GM12878 (cell line): ENCODE results near the gene CDKL5. TPM values are rescaled to one million over a fixed set of nuclear protein-coding genes. Genes with fewer than 3 reads are reported as not detected.

Experiments used
- ATAC-seq: fragments of 200-7000 bp; cut with Tn5 transposase; 3 replicates; pipeline ENCODE4 v1.9.1; 2020; ENCODE audit warnings: mild to moderate bottlenecking, moderate library complexity
- BruUV-seq: library from RNA; stranded (reverse); fragments of 400-500 nt; replicated peaks from 2 replicates; lab custom pipeline; 2021; lab: Mats Ljungman, UMichigan
- CTCF ChIA-PET: fragments of 300-600 bp; sonication (Branson Sonifier 250); formaldehyde crosslinking; extraction: SDS; loops from one replicate; lab custom pipeline; 2021; ENCODE audit warnings: inconsistent platforms; lab: Yijun Ruan, JAX
- POLR2A ChIA-PET: fragments of 350-600 bp; formaldehyde crosslinking; extraction: SDS; loops from one replicate; lab custom pipeline; 2021; ENCODE audit warnings: inconsistent platforms; lab: Charles Lee
- RAD21 ChIA-PET: fragments of 300-600 bp; sonication (Branson Sonifier 250); formaldehyde crosslinking; loops from one replicate; lab custom pipeline; 2023; ENCODE audit warnings: antibody characterized with exemption; ENCODE audit not compliant: unreplicated experiment; lab: Charles Lee
- SMC1A ChIA-PET: fragments of 300-600 bp; sonication (Branson Sonifier 250); formaldehyde crosslinking; loops from one replicate; lab custom pipeline; 2023; ENCODE audit not compliant: unreplicated experiment, uncharacterized antibody; lab: Charles Lee
- DNase-seq: peaks from one replicate; pipeline ENCODE4 v3.0.0-alpha.2; 2011; ENCODE audit warnings: low read depth, low spot score
- FAIRE-seq: peaks from 3 replicates; lab custom pipeline; 2011; peaks lifted over from hg19 to GRCh38; lab: Jason Lieb, UNC
- H2AFZ ChIP-seq: 2 replicates; pipeline ENCODE4 v1.6.0; 2011; ENCODE audit warnings: low read depth, low read length, control low read depth; ENCODE audit not compliant: control insufficient read depth
- H3K27ac ChIP-seq: 2 replicates; pipeline ENCODE4 v1.5.1; 2011; ENCODE audit warnings: control low read depth; ENCODE audit not compliant: control insufficient read depth, insufficient read depth
- H3K27me3 ChIP-seq, 2 experiments: replicated peaks in 1 of 2; 2 replicates each; pipeline versions ENCODE4 v1.6.0 to v1.6.1; 2011; ENCODE audit warnings: low read length in 1 of 2; ENCODE audit not compliant: control insufficient read depth in 2 of 2, insufficient read depth in 2 of 2
- H3K36me3 ChIP-seq, 2 experiments: 2 replicates each; pipeline ENCODE4 v1.5.1; 2011; ENCODE audit warnings: low read length in 1 of 2; ENCODE audit not compliant: control insufficient read depth in 2 of 2, insufficient read depth in 2 of 2
- H3K4me1 ChIP-seq: 2 replicates; pipeline ENCODE4 v1.6.1; 2011; ENCODE audit warnings: mild to moderate bottlenecking, low read length, moderate library complexity, mixed read lengths; ENCODE audit not compliant: control insufficient read depth, insufficient read depth
- H3K4me2 ChIP-seq: 2 replicates; pipeline ENCODE4 v1.6.0; 2011; ENCODE audit warnings: control low read depth; ENCODE audit not compliant: control insufficient read depth, insufficient read depth
- H3K4me3 ChIP-seq: fragments of 200-600 bp; sonication (generic); 2 replicates; pipeline ENCODE4 v1.5.1; 2016
- H3K79me2 ChIP-seq: 2 replicates; pipeline ENCODE4 v1.6.0; 2011; ENCODE audit warnings: low read length; ENCODE audit not compliant: control insufficient read depth, insufficient read depth
- H3K9ac ChIP-seq: 2 replicates; pipeline ENCODE4 v1.8.0; 2011; ENCODE audit warnings: low read length, control low read depth, mixed read lengths; ENCODE audit not compliant: control insufficient read depth, insufficient read depth
- H3K9me3 ChIP-seq: replicated peaks from 3 replicates; pipeline ENCODE4 v1.5.1; 2011; ENCODE audit warnings: mild to moderate bottlenecking, low read length; ENCODE audit not compliant: control insufficient read depth, insufficient read depth
- H4K20me1 ChIP-seq: 2 replicates; pipeline ENCODE4 v1.6.0; 2011; ENCODE audit not compliant: control insufficient read depth, insufficient read depth
- CHD2 ChIP-seq: IDR thresholded peaks from 2 replicates; pipeline ENCODE4 v1.6.1; 2011; ENCODE audit warnings: low read depth, low read length, improper control_type of control experiment, borderline replicate concordance
- ELK1 ChIP-seq: IDR thresholded peaks from 2 replicates; pipeline ENCODE4 v1.6.1; 2012; ENCODE audit warnings: low read depth, low read length, improper control_type of control experiment
- FOXM1 ChIP-seq: IDR thresholded peaks from 2 replicates; pipeline ENCODE4 v1.6.1; 2012; ENCODE audit warnings: low read depth, mild to moderate bottlenecking, inconsistent platforms, low read length, moderate library complexity
- JUND ChIP-seq: IDR thresholded peaks from 2 replicates; pipeline ENCODE4 v1.6.1; 2012; ENCODE audit warnings: low read depth, mild to moderate bottlenecking, low read length, improper control_type of control experiment, moderate library complexity
- MEF2B ChIP-seq: fragments of 450-650 bp; IDR thresholded peaks from 2 replicates; pipeline ENCODE4 v1.6.1; 2018; ENCODE audit warnings: mild to moderate bottlenecking, moderate library complexity; ENCODE audit not compliant: partially characterized antibody, poor library complexity, severe bottlenecking
- NR2C2 ChIP-seq: IDR thresholded peaks from 2 replicates; pipeline ENCODE4 v1.6.1; 2011; ENCODE audit warnings: borderline replicate concordance, low read depth; ENCODE audit not compliant: control insufficient read depth, insufficient read length
- RBBP5 ChIP-seq: fragments of 200-600 bp; sonication (generic); conservative IDR thresholded peaks from 2 replicates; pipeline ENCODE4 v1.6.1; 2016
- SIX5 ChIP-seq: IDR thresholded peaks from 2 replicates; pipeline ENCODE4 v1.6.1; 2011; ENCODE audit warnings: mild to moderate bottlenecking, low read depth, low read length, moderate library complexity; ENCODE audit not compliant: severe bottlenecking
- SMAD5 ChIP-seq: IDR thresholded peaks from 2 replicates; pipeline ENCODE4 v1.6.1; 2016; ENCODE audit warnings: antibody characterized with exemption, low read depth
- ZZZ3 ChIP-seq: IDR thresholded peaks from 2 replicates; pipeline ENCODE4 v1.6.1; 2011; ENCODE audit warnings: low read depth; ENCODE audit not compliant: control insufficient read depth, insufficient read length
- WGBS: methylation state at CpG from one replicate; pipeline ENCODE4 v1.1.6; 2016; ENCODE audit warnings: low lambda C conversion rate; ENCODE audit not compliant: insufficient replicate concordance, insufficient coverage; ENCODE audit errors: missing lambda C conversion rate; 5-methylcytosine and 5-hydroxymethylcytosine counted together
- in situ Hi-C: fragments of 300-500 bp; cut with MboI; formaldehyde crosslinking; loops from 9 replicates; pipeline ENCODE4 v1.14.3; 2018; ENCODE audit warnings: mixed read lengths
- intact Hi-C: fragments of 100-400 bp; cut with micrococcal nuclease; formaldehyde crosslinking; loops from one replicate; pipeline ENCODE4 v1.14.2; 2022; ENCODE audit not compliant: unreplicated experiment
- polyA plus RNA-seq, 11 experiments: library from polyadenylated mRNA; depleted of rRNA in 4 of 11; unstranded in 6 of 11; stranded (reverse) in 5 of 11; fragments of >200 nt; fragmentation: Nextera tagmentation in 4 of 11; fragmentation: Illumina TruSeq in 1 of 11; extraction: Ambion mirVana in 4 of 11; extraction: Trizol in 1 of 11; gene quantifications; 1 replicate in 1 of 11; 2 replicates in 10 of 11; pipeline versions ENCODE4 v1.2.1 to v1.2.3, GENCODE V29; 2011 to 2016; ENCODE audit warnings: inconsistent platforms in 2 of 11, missing spikeins in 2 of 11, low read depth in 1 of 11
- total RNA-seq, 4 experiments: library from RNA; depleted of rRNA in 3 of 4; stranded (reverse); fragments of >200 nt in 3 of 4; fragmentation: Illumina TruSeq in 1 of 4; extraction: Trizol in 1 of 4; gene quantifications; 2 replicates each; pipeline versions ENCODE4 v1.2.1 to v1.2.3, GENCODE V29; 2013 to 2021

CDKL5 gene
- total and polyA plus RNA-seq, 10 of the 15 experiments (the other 5 are each of a cell fraction or from before 2014, with no cell fraction given) = 1.4 to 14.5 (median 6.3) TPM

GRCh38 chrX:18490806-18491555 lies 65.6 kb downstream of the CDKL5 start:
- Histone ChIP-seq H3K79me2 (no peaks in the 10 kb centered on the region), H3K27me3 (no peaks in the 10 kb centered on the region), H3K4me3 (no peak overlapping the region), H3K4me2 (no peak overlapping the region), H3K9ac (no peak overlapping the region), H3K36me3 (no peaks in the 10 kb centered on the region), H2AFZ (no peak overlapping the region), H3K27ac (no peak overlapping the region), H3K4me1 (no peaks in the 10 kb centered on the region), H4K20me1 (no peaks in the 10 kb centered on the region), H3K9me3 (no peaks in the 10 kb centered on the region)
- no peak for DNase-seq
- ChIA-PET CTCF (no interaction called here), SMC1A (interaction anchor here (0.6 to 0.9 kb wide), 3 partner anchors 11 to 62 kb away, joined by 3 to 4 read pairs (median 4); no protein-coding TSS in a partner anchor), POLR2A (interaction anchor here (0.7 kb wide), 1 partner anchor 21 kb away, joined by 3 read pairs; no protein-coding TSS in a partner anchor), RAD21 (no interaction called here)
- no peak for TF ChIP-seq MEF2B
- no peak for TF ChIP-seq SMAD5
- no peak for TF ChIP-seq JUND
- TF ChIP-seq ELK1 = no peak
- TF ChIP-seq FOXM1 = no peak
- no peak for TF ChIP-seq RBBP5
- TF ChIP-seq CHD2 = no peak
- TF ChIP-seq SIX5 = no peak
- no peak for TF ChIP-seq ZZZ3
- no peak for TF ChIP-seq NR2C2
- ATAC-seq = no peak
- BruUV-seq = no TSS peak
- intact Hi-C loops (no loop called here), in situ Hi-C loops (no loop called here)
- no peak for FAIRE-seq
- WGBS = 27% methylated on average over 5 of the region's 5 CpGs
